HepG2 (cell line): ENCODE data around the gene EIF4G3. TPM values are rescaled to one million over a fixed set of nuclear protein-coding genes. Genes with fewer than 3 reads are reported as not detected.

Source experiments
- ATAC-seq: fragments of 200-7000 bp; cut with Tn5 transposase; 3 replicates; pipeline ENCODE4 v1.9.1; 2020; ENCODE audit warnings: mild to moderate bottlenecking, moderate library complexity
- BruUV-seq: library from RNA; stranded (reverse); fragments of 400-500 nt; replicated peaks from 2 replicates; lab custom pipeline; 2021; lab: Mats Ljungman, UMichigan
- CTCF ChIA-PET: fragments of 300-600 bp; formaldehyde crosslinking; extraction: SDS; loops from one replicate; lab custom pipeline; 2021; ENCODE audit warnings: low total read pairs, inconsistent platforms, low intra/inter-chr PET ratio; lab: Yijun Ruan, JAX
- POLR2A ChIA-PET: fragments of 350-600 bp; sonication (Branson Sonifier 250); formaldehyde crosslinking; loops from one replicate; lab custom pipeline; 2020; ENCODE audit warnings: antibody characterized with exemption, inconsistent platforms; lab: Yijun Ruan, JAX
- DNase-seq: peaks from one replicate; pipeline ENCODE4 v3.0.0-alpha.2; 2015; ENCODE audit warnings: low spot score
- FAIRE-seq: peaks from 3 replicates; lab custom pipeline; 2011; peaks lifted over from hg19 to GRCh38; lab: Jason Lieb, UNC
- H2AFZ ChIP-seq: one replicate; pipeline ENCODE4 v1.6.1; 2011; ENCODE audit warnings: low read length, inconsistent platforms
- H3K27ac ChIP-seq: fragments of 300-600 bp; 3 replicates; pipeline ENCODE4 v1.8.0; 2011; ENCODE audit warnings: mixed run types, mild to moderate bottlenecking, mixed read lengths, low read length, inconsistent platforms; ENCODE audit not compliant: insufficient read depth; ENCODE audit errors: extremely low read length
- H3K27me3 ChIP-seq, 2 experiments: fragments of 200-600 bp in 1 of 2; 2 replicates in 1 of 2; 3 replicates in 1 of 2; pipeline versions ENCODE4 v1.6.0 to v1.8.0; 2011; ENCODE audit warnings: low read length in 2 of 2, mild to moderate bottlenecking in 2 of 2, moderate library complexity in 2 of 2, inconsistent platforms in 1 of 2; ENCODE audit not compliant: insufficient read depth in 2 of 2, control insufficient read depth in 1 of 2
- H3K36me3 ChIP-seq, 2 experiments: fragments of 200-600 bp in 1 of 2; replicated peaks in 1 of 2; 2 replicates in 1 of 2; 3 replicates in 1 of 2; pipeline versions ENCODE4 v1.5.1 to v1.8.0; 2011; ENCODE audit warnings: low read length in 2 of 2, inconsistent platforms in 1 of 2; ENCODE audit not compliant: insufficient read depth in 2 of 2, control insufficient read depth in 1 of 2
- H3K4me1 ChIP-seq: 2 replicates; pipeline ENCODE4 v1.5.1; 2012; ENCODE audit warnings: low read length, inconsistent platforms; ENCODE audit not compliant: insufficient read depth
- H3K4me2 ChIP-seq: 2 replicates; pipeline ENCODE4 v1.6.0; 2011; ENCODE audit warnings: low read depth, low read length, inconsistent platforms
- H3K4me3 ChIP-seq, 3 experiments: fragments of 200-600 bp in 1 of 3; sonication (generic), shearing (Covaris generic) in 1 of 3; replicated peaks in 1 of 3; 2 replicates each; pipeline ENCODE4 v1.5.1; 2011 to 2016; ENCODE audit warnings: low read length in 3 of 3, inconsistent platforms in 2 of 3, low read depth in 2 of 3, mild to moderate bottlenecking in 2 of 3, control low read depth in 1 of 3, mixed read lengths in 1 of 3; ENCODE audit not compliant: insufficient read depth in 1 of 3
- H3K79me2 ChIP-seq: one replicate; pipeline ENCODE4 v1.6.1; 2011; ENCODE audit warnings: low read length, inconsistent platforms; ENCODE audit not compliant: insufficient read depth
- H3K9ac ChIP-seq: 2 replicates; pipeline ENCODE4 v1.6.0; 2011; ENCODE audit warnings: mild to moderate bottlenecking, low read depth, low read length, inconsistent platforms; ENCODE audit not compliant: insufficient read depth
- H3K9me3 ChIP-seq: 2 replicates; pipeline ENCODE4 v1.5.1; 2012; ENCODE audit warnings: mild to moderate bottlenecking, low read length
- H4K20me1 ChIP-seq: 2 replicates; pipeline ENCODE4 v1.6.0; 2011; ENCODE audit warnings: inconsistent platforms, mild to moderate bottlenecking, low read length, moderate library complexity; ENCODE audit not compliant: insufficient read depth
- ARID2 ChIP-seq: sonication (generic); formaldehyde crosslinking; IDR thresholded peaks from 2 replicates; pipeline ENCODE4 v1.8.1; 2022; ENCODE audit warnings: mild to moderate bottlenecking, missing genetic modification reagents, borderline replicate concordance
- BCLAF1 ChIP-seq: fragments of 450-650 bp; IDR thresholded peaks from 2 replicates; pipeline ENCODE4 v1.6.1; 2017; ENCODE audit warnings: mild to moderate bottlenecking
- GTF2F1 ChIP-seq: fragments of 150-350 bp; IDR thresholded peaks from 2 replicates; pipeline ENCODE4 v1.6.1; 2014; ENCODE audit warnings: low read length
- HOXA9 ChIP-seq: sonication (generic); formaldehyde crosslinking; IDR thresholded peaks from 2 replicates; pipeline ENCODE4 v1.8.1; 2022; ENCODE audit warnings: missing genetic modification reagents, mild to moderate bottlenecking, moderate library complexity, borderline replicate concordance
- KLF9 ChIP-seq: IDR thresholded peaks from 2 replicates; pipeline ENCODE4 v1.6.1; 2016; ENCODE audit warnings: low read depth
- LCORL ChIP-seq, 2 experiments: fragments of 450-650 bp in 1 of 2; sonication (generic) in 1 of 2; formaldehyde crosslinking in 1 of 2; IDR thresholded peaks; 2 replicates each; pipeline versions ENCODE4 v1.5.0 to v1.6.1; 2017 to 2020; ENCODE audit warnings: antibody characterized with exemption in 1 of 2, missing genetic modification reagents in 1 of 2
- NRL ChIP-seq: sonication (generic); formaldehyde crosslinking; IDR thresholded peaks from 2 replicates; pipeline ENCODE4 v1.5.0; 2020; ENCODE audit warnings: missing genetic modification reagents, mild to moderate bottlenecking, moderate library complexity, borderline replicate concordance
- PAXIP1 ChIP-seq: sonication (generic); formaldehyde crosslinking; conservative IDR thresholded peaks from 2 replicates; pipeline ENCODE4 v1.4.0; 2020; ENCODE audit warnings: mild to moderate bottlenecking, missing genetic modification reagents, moderate library complexity
- SP5 ChIP-seq: IDR thresholded peaks from 2 replicates; pipeline ENCODE4 v1.6.1; 2016; ENCODE audit warnings: low read depth, borderline replicate concordance
- TCF7L2 ChIP-seq: IDR thresholded peaks from 2 replicates; pipeline ENCODE4 v1.6.1; 2011; ENCODE audit warnings: mild to moderate bottlenecking, low read depth, low read length, moderate library complexity
- TEAD2 ChIP-seq: sonication (generic); formaldehyde crosslinking; IDR thresholded peaks from 2 replicates; pipeline ENCODE4 v1.9.0; 2021; ENCODE audit warnings: missing genetic modification reagents
- ZNF513 ChIP-seq: sonication (generic); formaldehyde crosslinking; conservative IDR thresholded peaks from 2 replicates; pipeline ENCODE4 v1.5.0; 2020; ENCODE audit warnings: missing genetic modification reagents
- WGBS: methylation state at CpG from one replicate; pipeline ENCODE4 v1.1.6; 2017; ENCODE audit warnings: low lambda C conversion rate; 5-methylcytosine and 5-hydroxymethylcytosine counted together
- in situ Hi-C: cut with HindIII; loops from 2 replicates; pipeline ENCODE4 v1.10.0; 2017; ENCODE audit warnings: low pct_unique_long_range_greater_than_20kb; ENCODE audit not compliant: extremely low pct_ligation_motif_present
- intact Hi-C: fragments of 100-400 bp; cut with micrococcal nuclease; formaldehyde crosslinking; loops from one replicate; pipeline ENCODE4 v1.10.0; 2022; ENCODE audit not compliant: unreplicated experiment
- polyA plus RNA-seq, 8 experiments: library from polyadenylated mRNA; depleted of rRNA in 3 of 8; stranded (reverse) in 7 of 8; unstranded in 1 of 8; fragments of >200 nt; fragmentation: Illumina TruSeq in 4 of 8; extraction: Trizol in 4 of 8; gene quantifications; 2 replicates each; pipeline versions ENCODE4 v1.2.1 to v1.2.3, GENCODE V29; 2011 to 2016; ENCODE audit warnings: low read depth in 4 of 8, missing spikeins in 1 of 8, mixed read lengths in 1 of 8; ENCODE audit not compliant: insufficient read depth in 1 of 8
- total RNA-seq, 5 experiments: library from RNA; depleted of rRNA; stranded (reverse); fragments of >200 nt; fragmentation: Illumina TruSeq; extraction: Trizol; gene quantifications; 2 replicates each; pipeline ENCODE4 v1.2.3, GENCODE V29; 2016; ENCODE audit warnings: low read depth in 1 of 5

Gene EIF4G3
- total and polyA plus RNA-seq, 2 of the 13 experiments (the other 11 are each of a cell fraction or from before 2014, with no cell fraction given): 22.2 to 27.6 TPM

GRCh38 chr1:20850021-20850420 is 326.7 kb downstream of the EIF4G3 start (continued):
- TF ChIP-seq PAXIP1 (no peak), BCLAF1 (no peak)
- TF ChIP-seq, all 625 proteins: peak for 0

- ChIA-PET CTCF (no interaction called here), POLR2A (no interaction called here)
- H3K4me3 ChIP-seq: no peak overlapping the region
- no peak overlapping the region for H2AFZ ChIP-seq
- WGBS: 97% methylated on average over 2 of the region's 2 CpGs
- H4K20me1 ChIP-seq: no peaks in the 10 kb centered on the region
- H3K9ac ChIP-seq: no peak overlapping the region
- in situ Hi-C loops: no loop called here
- H3K27me3 ChIP-seq: no peaks in the 10 kb centered on the region
- H3K36me3 ChIP-seq: peaks cover 11 to 23% of the 10 kb centered on the region in 2 experiments
- BruUV-seq: no TSS peak
- no peak overlapping the region for H3K27ac ChIP-seq
- no peak for DNase-seq
- no peaks in the 10 kb centered on the region for H3K4me1 ChIP-seq
- no peak overlapping the region for H3K4me2 ChIP-seq
- no peaks in the 10 kb centered on the region for H3K9me3 ChIP-seq
- intact Hi-C loops: no loop called here
- FAIRE-seq: no peak
- H3K79me2 ChIP-seq: no peaks in the 10 kb centered on the region
- ATAC-seq: no peak
- TF ChIP-seq GTF2F1 (no peak), TCF7L2 (no peak), KLF9 (CRISPR knock-in tag) (no peak), TEAD2 (CRISPR knock-in tag) (no peak), NRL (CRISPR knock-in tag) (no peak), ZNF513 (CRISPR knock-in tag) (no peak), LCORL (IDR thresholded peaks at IDR 0.05) (no peak), LCORL (CRISPR knock-in tag; IDR thresholded peaks at IDR 0.05) (no peak), HOXA9 (no peak), SP5 (CRISPR knock-in tag) (no peak), ARID2 (CRISPR knock-in tag) (no peak)
Observed at GRCh38 chr1:20849100-20849499, 327.6 kb downstream of the EIF4G3 start.
